HepG2 (cell line): ENCODE measurements around the gene PITHD1. TPM values are rescaled to one million over a fixed set of nuclear protein-coding genes. Genes with fewer than 3 reads are reported as not detected.

ENCODE experiments used
- CEBPZ ChIP-seq: IDR thresholded peaks from 2 replicates; pipeline ENCODE4 v1.6.1; 2012; ENCODE audit warnings: low read length, improper control_type of control experiment
- ELF1 ChIP-seq: sonication (generic); formaldehyde crosslinking; IDR thresholded peaks from 2 replicates; pipeline ENCODE4 v1.4.0; 2020; ENCODE audit warnings: missing genetic modification reagents
- FOXM1 ChIP-seq: sonication (generic); formaldehyde crosslinking; IDR thresholded peaks from 2 replicates; pipeline ENCODE4 v1.5.0; 2020; ENCODE audit warnings: missing genetic modification reagents
- GABPB1 ChIP-seq: IDR thresholded peaks from 2 replicates; pipeline ENCODE4 v1.6.1; 2016; ENCODE audit warnings: mild to moderate bottlenecking, missing genetic modification reagents, moderate library complexity, missing compliant biosample characterization
- HES4 ChIP-seq: sonication (generic); formaldehyde crosslinking; IDR thresholded peaks from 2 replicates; pipeline ENCODE4 v1.9.0; 2021; ENCODE audit warnings: mild to moderate bottlenecking, missing genetic modification reagents, borderline replicate concordance
- HMG20A ChIP-seq: IDR thresholded peaks from 2 replicates; pipeline ENCODE4 v1.6.1; 2016; ENCODE audit warnings: borderline replicate concordance
- HNF1B ChIP-seq: sonication (generic); formaldehyde crosslinking; IDR thresholded peaks from 2 replicates; pipeline ENCODE4 v1.5.1; 2020; ENCODE audit warnings: mild to moderate bottlenecking, moderate library complexity, missing genetic modification reagents
- ISX ChIP-seq: sonication (generic); formaldehyde crosslinking; conservative IDR thresholded peaks from 2 replicates; pipeline ENCODE4 v1.5.0; 2020; ENCODE audit warnings: missing genetic modification reagents
- MTF2 ChIP-seq: sonication (generic); formaldehyde crosslinking; IDR thresholded peaks from 2 replicates; pipeline ENCODE4 v1.5.0; 2020; ENCODE audit warnings: missing genetic modification reagents, borderline replicate concordance
- NKX3-1 ChIP-seq: sonication (generic); formaldehyde crosslinking; IDR thresholded peaks from 2 replicates; pipeline ENCODE4 v1.5.0; 2020; ENCODE audit warnings: missing genetic modification reagents
- RAD21 ChIP-seq: fragments of 450-650 bp; formaldehyde crosslinking; IDR thresholded peaks from 2 replicates; pipeline ENCODE4 v1.5.0; 2020; ENCODE audit warnings: mild to moderate bottlenecking
- RFXANK ChIP-seq: IDR thresholded peaks from 2 replicates; pipeline ENCODE4 v1.6.1; 2016
- SOX13 ChIP-seq, 3 experiments: fragments of 450-650 bp in 1 of 3; sonication (generic) in 1 of 3; formaldehyde crosslinking in 1 of 3; IDR thresholded peaks in 2 of 3; conservative IDR thresholded peaks in 1 of 3; 2 replicates each; pipeline versions ENCODE4 v1.5.0 to v1.6.1; 2016 to 2020; ENCODE audit warnings: antibody characterized with exemption in 1 of 3, mild to moderate bottlenecking in 1 of 3, missing compliant biosample characterization in 1 of 3, missing genetic modification reagents in 1 of 3, moderate library complexity in 1 of 3
- SPEN ChIP-seq: sonication (generic); formaldehyde crosslinking; IDR thresholded peaks from 2 replicates; pipeline ENCODE4 v1.5.1; 2020; ENCODE audit warnings: low read depth, mild to moderate bottlenecking, missing genetic modification reagents
- STAG1 ChIP-seq: sonication (generic); formaldehyde crosslinking; IDR thresholded peaks from 2 replicates; pipeline ENCODE4 v1.4.0; 2020; ENCODE audit warnings: missing genetic modification reagents
- ZEB1 ChIP-seq: IDR thresholded peaks from 2 replicates; pipeline ENCODE4 v1.6.1; 2012; ENCODE audit warnings: mild to moderate bottlenecking, low read depth, inconsistent platforms; ENCODE audit not compliant: insufficient replicate concordance
- ZFP41 ChIP-seq: sonication (generic); formaldehyde crosslinking; IDR thresholded peaks from 2 replicates; pipeline ENCODE4 v1.4.0; 2020; ENCODE audit warnings: mild to moderate bottlenecking, missing genetic modification reagents, borderline replicate concordance
- polyA plus RNA-seq, 8 experiments: library from polyadenylated mRNA; depleted of rRNA in 3 of 8; stranded (reverse) in 7 of 8; unstranded in 1 of 8; fragments of >200 nt; fragmentation: Illumina TruSeq in 4 of 8; extraction: Trizol in 4 of 8; gene quantifications; 2 replicates each; pipeline versions ENCODE4 v1.2.1 to v1.2.3, GENCODE V29; 2011 to 2016; ENCODE audit warnings: low read depth in 4 of 8, missing spikeins in 1 of 8, mixed read lengths in 1 of 8; ENCODE audit not compliant: insufficient read depth in 1 of 8
- total RNA-seq, 5 experiments: library from RNA; depleted of rRNA; stranded (reverse); fragments of >200 nt; fragmentation: Illumina TruSeq; extraction: Trizol; gene quantifications; 2 replicates each; pipeline ENCODE4 v1.2.3, GENCODE V29; 2016; ENCODE audit warnings: low read depth in 1 of 5
- TF ChIP-seq, protein P1 (sequence below): sonication (generic); formaldehyde crosslinking; IDR thresholded peaks from 2 replicates; pipeline ENCODE4 v1.5.0; 2020; ENCODE audit warnings: missing genetic modification reagents
- TF ChIP-seq, protein P2 (sequence below): sonication (generic); formaldehyde crosslinking; conservative IDR thresholded peaks from 2 replicates; pipeline ENCODE4 v1.4.0; 2020; ENCODE audit warnings: missing genetic modification reagents
- TF ChIP-seq, protein P3 (sequence below): sonication (generic); formaldehyde crosslinking; IDR thresholded peaks from 2 replicates; pipeline ENCODE4 v1.4.0; 2020; ENCODE audit warnings: missing genetic modification reagents

The PITHD1 gene
- total and polyA plus RNA-seq, 2 of the 13 experiments (the other 11 are each of a cell fraction or from before 2014, with no cell fraction given): 28.0 to 37.3 TPM

GRCh38 chr1:23751050-23751814 lies 27.0 kb upstream of the PITHD1 start (continued):
- TF ChIP-seq CEBPZ (no peak), ZEB1 (no peak), MTF2 (no peak), HMG20A (no peak), GABPB1 (CRISPR knock-in tag) (no peak), SPEN (CRISPR knock-in tag) (peak; percentile 38; the same call in 1 of the 2 replicates), RFXANK (CRISPR knock-in tag) (no peak), NKX3-1 (CRISPR knock-in tag) (no peak), ELF1 (CRISPR knock-in tag) (no peak), HES4 (CRISPR knock-in tag) (no peak), SOX13 (IDR thresholded peaks at IDR 0.05) (no peak), SOX13 (CRISPR knock-in tag; conservative IDR thresholded peaks at IDR 0.05 in 1 of 2, IDR thresholded peaks at IDR 0.05 in 1 of 2) (no peak), ISX (no peak), RAD21 (peak; percentile 69; the same call in 1 of the 2 replicates), FOXM1 (CRISPR knock-in tag) (no peak), HNF1B (CRISPR knock-in tag) (peak; percentile 34; the same call in 1 of the 2 replicates), ZFP41 (CRISPR knock-in tag) (no peak), STAG1 (CRISPR knock-in tag) (peak; percentile 77)
- TF ChIP-seq, protein P1, sequence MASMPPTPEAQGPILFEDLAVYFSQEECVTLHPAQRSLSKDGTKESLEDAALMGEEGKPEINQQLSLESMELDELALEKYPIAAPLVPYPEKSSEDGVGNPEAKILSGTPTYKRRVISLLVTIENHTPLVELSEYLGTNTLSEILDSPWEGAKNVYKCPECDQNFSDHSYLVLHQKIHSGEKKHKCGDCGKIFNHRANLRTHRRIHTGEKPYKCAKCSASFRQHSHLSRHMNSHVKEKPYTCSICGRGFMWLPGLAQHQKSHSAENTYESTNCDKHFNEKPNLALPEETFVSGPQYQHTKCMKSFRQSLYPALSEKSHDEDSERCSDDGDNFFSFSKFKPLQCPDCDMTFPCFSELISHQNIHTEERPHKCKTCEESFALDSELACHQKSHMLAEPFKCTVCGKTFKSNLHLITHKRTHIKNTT (CRISPR knock-in tag): no peak
- TF ChIP-seq, protein P2, sequence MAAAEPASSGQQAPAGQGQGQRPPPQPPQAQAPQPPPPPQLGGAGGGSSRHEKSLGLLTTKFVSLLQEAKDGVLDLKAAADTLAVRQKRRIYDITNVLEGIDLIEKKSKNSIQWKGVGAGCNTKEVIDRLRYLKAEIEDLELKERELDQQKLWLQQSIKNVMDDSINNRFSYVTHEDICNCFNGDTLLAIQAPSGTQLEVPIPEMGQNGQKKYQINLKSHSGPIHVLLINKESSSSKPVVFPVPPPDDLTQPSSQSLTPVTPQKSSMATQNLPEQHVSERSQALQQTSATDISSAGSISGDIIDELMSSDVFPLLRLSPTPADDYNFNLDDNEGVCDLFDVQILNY (CRISPR knock-in tag): no peak
- TF ChIP-seq, protein P3, sequence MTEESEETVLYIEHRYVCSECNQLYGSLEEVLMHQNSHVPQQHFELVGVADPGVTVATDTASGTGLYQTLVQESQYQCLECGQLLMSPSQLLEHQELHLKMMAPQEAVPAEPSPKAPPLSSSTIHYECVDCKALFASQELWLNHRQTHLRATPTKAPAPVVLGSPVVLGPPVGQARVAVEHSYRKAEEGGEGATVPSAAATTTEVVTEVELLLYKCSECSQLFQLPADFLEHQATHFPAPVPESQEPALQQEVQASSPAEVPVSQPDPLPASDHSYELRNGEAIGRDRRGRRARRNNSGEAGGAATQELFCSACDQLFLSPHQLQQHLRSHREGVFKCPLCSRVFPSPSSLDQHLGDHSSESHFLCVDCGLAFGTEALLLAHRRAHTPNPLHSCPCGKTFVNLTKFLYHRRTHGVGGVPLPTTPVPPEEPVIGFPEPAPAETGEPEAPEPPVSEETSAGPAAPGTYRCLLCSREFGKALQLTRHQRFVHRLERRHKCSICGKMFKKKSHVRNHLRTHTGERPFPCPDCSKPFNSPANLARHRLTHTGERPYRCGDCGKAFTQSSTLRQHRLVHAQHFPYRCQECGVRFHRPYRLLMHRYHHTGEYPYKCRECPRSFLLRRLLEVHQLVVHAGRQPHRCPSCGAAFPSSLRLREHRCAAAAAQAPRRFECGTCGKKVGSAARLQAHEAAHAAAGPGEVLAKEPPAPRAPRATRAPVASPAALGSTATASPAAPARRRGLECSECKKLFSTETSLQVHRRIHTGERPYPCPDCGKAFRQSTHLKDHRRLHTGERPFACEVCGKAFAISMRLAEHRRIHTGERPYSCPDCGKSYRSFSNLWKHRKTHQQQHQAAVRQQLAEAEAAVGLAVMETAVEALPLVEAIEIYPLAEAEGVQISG: peak; percentile 65
